Keratinocyte (primary cell): ENCODE measurements around the gene FARP1. TPM values are rescaled to one million over a fixed set of nuclear protein-coding genes. Genes with fewer than 3 reads are reported as not detected.

Source experiments
- DNase-seq: peaks from one replicate; pipeline ENCODE4 v3.0.0-alpha.2; 2011; ENCODE audit warnings: low read depth, missing footprints, low spot score
- FAIRE-seq: peaks from 2 replicates; lab custom pipeline; 2011; peaks lifted over from hg19 to GRCh38; lab: Jason Lieb, UNC
- H2AFZ ChIP-seq: 2 replicates; pipeline ENCODE4 v1.6.0; 2012; ENCODE audit warnings: low read length, control low read depth, inconsistent platforms; ENCODE audit not compliant: control insufficient read depth
- H3K27ac ChIP-seq: 2 replicates; pipeline ENCODE4 v1.5.1; 2011; ENCODE audit warnings: low read length; ENCODE audit not compliant: control insufficient read depth, insufficient read depth
- H3K27me3 ChIP-seq: 3 replicates; pipeline ENCODE4 v1.6.0; 2011; ENCODE audit warnings: low read length; ENCODE audit not compliant: control insufficient read depth, insufficient read depth; ENCODE audit errors: extremely low read depth
- H3K36me3 ChIP-seq, 2 experiments: 2 replicates in 1 of 2; 3 replicates in 1 of 2; pipeline ENCODE4 v1.5.1; 2011; ENCODE audit warnings: low read length in 2 of 2, mild to moderate bottlenecking in 1 of 2; ENCODE audit not compliant: control insufficient read depth in 2 of 2, insufficient read depth in 2 of 2; ENCODE audit errors: extremely low read depth in 1 of 2
- H3K4me1 ChIP-seq: 3 replicates; pipeline ENCODE4 v1.5.1; 2011; ENCODE audit warnings: low read length; ENCODE audit not compliant: control insufficient read depth, insufficient read depth; ENCODE audit errors: extremely low read depth
- H3K4me2 ChIP-seq: 3 replicates; pipeline ENCODE4 v1.6.0; 2011; ENCODE audit warnings: low read depth, low read length; ENCODE audit not compliant: control insufficient read depth, insufficient read depth; ENCODE audit errors: extremely low read depth
- H3K4me3 ChIP-seq, 3 experiments: fragments of 200-600 bp in 1 of 3; sonication (generic) in 1 of 3; 2 replicates in 2 of 3; 3 replicates in 1 of 3; pipeline ENCODE4 v1.5.1; 2011 to 2016; ENCODE audit warnings: low read length in 3 of 3, mild to moderate bottlenecking in 3 of 3, control low read depth in 2 of 3, inconsistent platforms in 1 of 3, low read depth in 1 of 3, mixed read lengths in 1 of 3, mixed run types in 1 of 3, moderate library complexity in 1 of 3; ENCODE audit not compliant: control insufficient read depth in 2 of 3, insufficient read depth in 2 of 3; ENCODE audit errors: extremely low read depth in 1 of 3
- H3K79me2 ChIP-seq: 2 replicates; pipeline ENCODE4 v1.6.0; 2012; ENCODE audit warnings: low read length; ENCODE audit not compliant: control insufficient read depth, insufficient read depth
- H3K9ac ChIP-seq: 3 replicates; pipeline ENCODE4 v1.6.0; 2011; ENCODE audit warnings: low read length; ENCODE audit not compliant: control insufficient read depth, insufficient read depth; ENCODE audit errors: extremely low read depth
- H3K9me1 ChIP-seq: 3 replicates; pipeline ENCODE4 v1.6.0; 2011; ENCODE audit warnings: low read length; ENCODE audit not compliant: control insufficient read depth, insufficient read depth; ENCODE audit errors: extremely low read depth
- H3K9me3 ChIP-seq: 2 replicates; pipeline ENCODE4 v1.5.1; 2012; ENCODE audit warnings: low read depth, low read length; ENCODE audit not compliant: control insufficient read depth
- H4K20me1 ChIP-seq: 3 replicates; pipeline ENCODE4 v1.6.0; 2011; ENCODE audit warnings: low read length; ENCODE audit not compliant: control insufficient read depth, insufficient read depth; ENCODE audit errors: extremely low read depth
- EZH2 ChIP-seq: IDR thresholded peaks from one replicate; pipeline ENCODE4 v1.6.1; 2012; ENCODE audit warnings: inconsistent platforms, mild to moderate bottlenecking, low read length, moderate library complexity
- dilution Hi-C: fragments of 300-500 bp; cut with MboI; formaldehyde crosslinking; loops from one replicate; pipeline ENCODE4 v1.7.0; 2020; ENCODE audit warnings: low sequenced_read_pairs; ENCODE audit not compliant: extremely low pct_ligation_motif_present
- polyA plus RNA-seq, 5 experiments: library from polyadenylated mRNA; depleted of rRNA in 3 of 5; stranded (reverse) in 3 of 5; stranded (forward) in 1 of 5; unstranded in 1 of 5; fragments of >200 nt; gene quantifications; 1 replicate in 1 of 5; 2 replicates in 3 of 5; 3 replicates in 1 of 5; pipeline versions ENCODE4 v1.2.1 to v1.2.3, GENCODE V29; 2011 to 2012; ENCODE audit warnings: missing spikeins in 2 of 5, low read depth in 1 of 5, low replicate concordance in 1 of 5
- TF ChIP-seq, protein P1 (sequence below), 3 experiments: IDR thresholded peaks in 1 of 3; conservative IDR thresholded peaks in 1 of 3; optimal IDR thresholded peaks in 1 of 3; 2 replicates in 2 of 3; 3 replicates in 1 of 3; pipeline versions ENCODE3 to v1.5.1; 2011; ENCODE audit warnings: low read length in 3 of 3, mild to moderate bottlenecking in 3 of 3, moderate library complexity in 2 of 3, control low read depth in 1 of 3, inconsistent platforms in 1 of 3; ENCODE audit not compliant: insufficient read depth in 2 of 3; ENCODE audit errors: extremely low read depth in 1 of 3

FARP1 gene
- polyA plus RNA-seq, 1 donor (not counting 4 experiments of a cell fraction or from before 2014, with no cell fraction given): 10.3 TPM

DNA sequence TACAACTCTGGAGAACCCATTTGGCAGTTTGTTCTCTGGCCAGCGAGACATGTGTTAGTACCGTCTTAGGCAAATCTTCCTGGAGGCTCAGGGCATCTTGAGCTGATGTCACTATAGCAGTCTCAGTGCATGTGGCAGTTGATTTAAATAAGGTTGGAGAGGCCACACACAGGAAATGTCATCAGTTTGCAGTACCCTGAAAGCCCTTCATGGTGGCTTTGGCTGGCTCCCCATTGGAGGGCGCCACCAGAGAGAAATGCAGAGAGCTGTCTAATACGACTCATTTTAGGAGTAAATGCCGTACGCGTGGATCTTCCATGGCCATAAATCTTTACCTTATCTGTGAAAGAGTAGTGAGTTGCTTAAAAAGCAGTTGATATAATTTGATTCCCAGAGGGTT is 270.9 kb downstream of the FARP1 start:
- Histone ChIP-seq H3K4me1 (no peaks in the 10 kb centered on the region), H3K9me3 (peaks cover 2% of the 10 kb centered on the region), H3K4me2 (no peak overlapping the region), H3K27ac (no peak overlapping the region), H4K20me1 (no peaks in the 10 kb centered on the region), H3K79me2 (no peaks in the 10 kb centered on the region), H3K4me3 (no peak overlapping the region), H3K9ac (no peak overlapping the region), H3K27me3 (no peaks in the 10 kb centered on the region), H2AFZ (no peak overlapping the region), H3K9me1 (no peaks in the 10 kb centered on the region), H3K36me3 (no peaks in the 10 kb centered on the region)
- dilution Hi-C loops: no loop called here
- DNase-seq (no peak), FAIRE-seq (no peak)
- TF ChIP-seq, protein P1, sequence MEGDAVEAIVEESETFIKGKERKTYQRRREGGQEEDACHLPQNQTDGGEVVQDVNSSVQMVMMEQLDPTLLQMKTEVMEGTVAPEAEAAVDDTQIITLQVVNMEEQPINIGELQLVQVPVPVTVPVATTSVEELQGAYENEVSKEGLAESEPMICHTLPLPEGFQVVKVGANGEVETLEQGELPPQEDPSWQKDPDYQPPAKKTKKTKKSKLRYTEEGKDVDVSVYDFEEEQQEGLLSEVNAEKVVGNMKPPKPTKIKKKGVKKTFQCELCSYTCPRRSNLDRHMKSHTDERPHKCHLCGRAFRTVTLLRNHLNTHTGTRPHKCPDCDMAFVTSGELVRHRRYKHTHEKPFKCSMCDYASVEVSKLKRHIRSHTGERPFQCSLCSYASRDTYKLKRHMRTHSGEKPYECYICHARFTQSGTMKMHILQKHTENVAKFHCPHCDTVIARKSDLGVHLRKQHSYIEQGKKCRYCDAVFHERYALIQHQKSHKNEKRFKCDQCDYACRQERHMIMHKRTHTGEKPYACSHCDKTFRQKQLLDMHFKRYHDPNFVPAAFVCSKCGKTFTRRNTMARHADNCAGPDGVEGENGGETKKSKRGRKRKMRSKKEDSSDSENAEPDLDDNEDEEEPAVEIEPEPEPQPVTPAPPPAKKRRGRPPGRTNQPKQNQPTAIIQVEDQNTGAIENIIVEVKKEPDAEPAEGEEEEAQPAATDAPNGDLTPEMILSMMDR (optimal IDR thresholded peaks at IDR 0.05 in 1 of 3, IDR thresholded peaks at IDR 0.05 in 1 of 3, conservative IDR thresholded peaks at IDR 0.05 in 1 of 3; ENCODE audit: extremely low read depth in 1 of 3, insufficient read depth in 2 of 3, low read length in 3 of 3): peak in 1 of 3 experiments; percentile 2
- no peak for TF ChIP-seq EZH2

DNA sequence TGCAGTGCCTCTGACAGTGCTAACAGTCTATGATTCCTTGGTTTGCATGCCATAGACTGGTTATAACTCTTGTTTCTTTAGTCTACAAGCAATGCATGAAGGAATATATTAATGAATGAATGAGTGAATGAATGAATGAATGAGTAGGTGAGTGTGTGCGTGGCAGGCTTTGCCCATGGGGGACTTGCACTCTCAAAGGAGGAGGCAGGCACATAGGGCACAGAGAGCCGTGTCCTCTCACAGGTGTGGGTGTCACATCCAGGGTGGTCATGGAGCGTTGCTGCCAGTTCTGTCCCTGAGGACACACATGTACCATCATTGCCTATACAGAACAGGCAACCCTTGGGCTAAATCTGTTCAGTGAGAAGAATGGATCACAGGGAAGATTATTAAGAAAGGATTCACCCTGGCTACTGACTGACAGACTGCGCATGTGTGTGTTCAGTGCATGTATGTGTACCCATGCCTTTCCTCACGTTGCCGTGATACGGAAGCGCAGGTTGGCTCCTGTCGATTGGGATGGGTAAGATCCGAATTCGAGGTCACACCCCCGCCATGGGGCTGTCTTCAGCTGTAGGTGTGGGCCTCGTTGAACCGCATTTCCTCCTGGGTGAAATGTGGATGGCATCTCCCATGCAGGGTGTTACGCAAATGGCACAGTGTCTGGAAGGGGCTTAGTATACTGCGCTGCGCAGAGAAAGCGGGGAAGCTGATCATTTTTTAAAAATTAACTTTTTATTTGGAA is 272.6 kb downstream of the FARP1 start:
- FAIRE-seq: no peak
- dilution Hi-C loops: no loop called here
- H4K20me1 ChIP-seq: no peaks in the 10 kb centered on the region
- H3K27me3 ChIP-seq: no peaks in the 10 kb centered on the region
- no peak overlapping the region for H3K4me2 ChIP-seq
- DNase-seq: no peak
- no peaks in the 10 kb centered on the region for H3K36me3 ChIP-seq
- no peaks in the 10 kb centered on the region for H3K79me2 ChIP-seq
- no peak overlapping the region for H3K9ac ChIP-seq
- H3K9me3 ChIP-seq: peaks cover 2% of the 10 kb centered on the region
- H3K9me1 ChIP-seq: no peaks in the 10 kb centered on the region
- no peak overlapping the region for H3K27ac ChIP-seq
- no peak for TF ChIP-seq EZH2
- TF ChIP-seq, protein P1 (optimal IDR thresholded peaks at IDR 0.05 in 1 of 3, IDR thresholded peaks at IDR 0.05 in 1 of 3, conservative IDR thresholded peaks at IDR 0.05 in 1 of 3; ENCODE audit: extremely low read depth in 1 of 3, insufficient read depth in 2 of 3, low read length in 3 of 3): no peak
- H2AFZ ChIP-seq: no peak overlapping the region
- H3K4me3 ChIP-seq: no peak overlapping the region
- H3K4me1 ChIP-seq: no peaks in the 10 kb centered on the region
